Stimulated activated CD4-positive, alpha-beta T cell treated with anti-CD3 and anti-CD28 coated beads, Interleukin-4, amount 100 ng/mL, for 4 hours (primary cell): ENCODE results near the gene GRM4.
"Not testable (repeated sequence)": the region's sequence is repeated elsewhere in the genome, so short reads cannot be mapped to it uniquely, and the experiment has no call there.

Source experiments
- DNase-seq, 2 experiments: peaks; one replicate each; pipeline ENCODE4 v3.0.0-alpha.2; 2020

The GRM4 gene

DNA sequence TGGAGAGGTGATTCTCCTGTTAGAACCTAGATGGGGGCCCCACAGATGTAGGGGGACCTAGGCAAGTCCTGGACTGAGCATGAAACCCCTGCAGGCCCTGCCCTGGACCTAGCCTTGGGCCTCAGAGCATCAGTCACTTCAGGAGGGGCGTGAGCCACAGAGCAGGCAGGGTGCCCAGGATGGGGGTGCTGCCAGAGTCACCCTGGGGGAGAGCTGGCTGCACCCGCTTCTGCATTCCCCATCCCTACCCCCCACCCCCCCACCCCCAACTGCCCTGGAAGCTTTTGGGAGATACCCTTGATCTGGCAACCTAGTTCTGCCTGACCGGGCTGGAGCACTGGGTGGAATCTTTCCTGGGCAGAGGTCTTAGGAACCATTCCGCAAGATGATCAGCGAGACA, 125.6 kb downstream of the GRM4 start:
- no peak for DNase-seq

DNA sequence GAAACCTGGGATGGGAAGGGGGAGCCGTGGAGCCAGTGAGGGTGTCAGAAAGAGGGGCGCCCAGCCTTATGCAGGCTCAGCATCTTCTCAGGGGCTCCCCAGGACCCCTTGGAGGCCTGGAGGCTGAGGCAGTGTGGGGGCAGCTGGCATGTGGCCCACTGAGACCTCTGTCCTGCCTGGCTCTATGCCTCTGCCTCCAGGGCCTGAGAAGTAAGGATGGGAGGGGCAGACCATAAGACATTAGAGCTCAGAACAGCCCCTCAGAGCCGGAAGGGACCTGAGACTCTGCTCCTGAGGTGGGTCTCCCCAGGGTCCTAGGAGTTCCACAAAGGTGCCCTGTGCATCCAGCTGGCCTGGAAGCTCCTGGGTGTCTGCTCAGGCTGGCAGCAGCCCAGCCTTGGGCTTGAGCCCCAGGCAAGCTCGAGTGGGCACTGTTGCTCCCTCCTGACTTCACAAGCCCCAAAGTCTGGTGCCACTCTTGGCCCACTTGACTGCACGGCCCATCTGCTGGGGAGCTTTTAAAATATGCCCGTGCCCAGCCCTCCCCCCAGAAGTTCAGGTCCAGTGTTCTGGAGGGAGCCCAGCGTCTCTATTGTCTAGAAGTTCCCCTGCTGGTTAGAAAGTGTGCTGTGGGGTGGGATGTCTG, 126.8 kb downstream of the GRM4 start:
- DNase-seq: no peak

DNA sequence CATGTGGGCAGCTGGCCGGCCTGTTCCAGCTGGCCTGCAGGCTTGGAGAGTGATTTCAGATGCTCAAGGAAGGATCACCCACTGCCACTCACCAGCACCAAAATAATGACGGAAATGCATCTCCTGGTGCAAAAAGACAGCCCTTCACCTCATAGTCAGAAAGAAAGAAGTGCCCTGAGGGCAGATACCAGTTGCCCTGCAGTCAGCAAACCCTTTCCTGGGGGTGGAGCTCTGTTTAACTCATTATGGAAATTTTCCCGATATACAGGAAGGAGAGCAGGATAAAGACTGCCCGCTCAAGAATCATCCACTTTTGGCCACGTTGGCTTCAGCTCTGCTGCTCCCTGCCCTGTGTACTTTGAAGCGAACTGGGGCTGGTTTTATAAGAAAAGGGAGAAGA, 127.9 kb downstream of the GRM4 start:
- DNase-seq: no peak

DNA sequence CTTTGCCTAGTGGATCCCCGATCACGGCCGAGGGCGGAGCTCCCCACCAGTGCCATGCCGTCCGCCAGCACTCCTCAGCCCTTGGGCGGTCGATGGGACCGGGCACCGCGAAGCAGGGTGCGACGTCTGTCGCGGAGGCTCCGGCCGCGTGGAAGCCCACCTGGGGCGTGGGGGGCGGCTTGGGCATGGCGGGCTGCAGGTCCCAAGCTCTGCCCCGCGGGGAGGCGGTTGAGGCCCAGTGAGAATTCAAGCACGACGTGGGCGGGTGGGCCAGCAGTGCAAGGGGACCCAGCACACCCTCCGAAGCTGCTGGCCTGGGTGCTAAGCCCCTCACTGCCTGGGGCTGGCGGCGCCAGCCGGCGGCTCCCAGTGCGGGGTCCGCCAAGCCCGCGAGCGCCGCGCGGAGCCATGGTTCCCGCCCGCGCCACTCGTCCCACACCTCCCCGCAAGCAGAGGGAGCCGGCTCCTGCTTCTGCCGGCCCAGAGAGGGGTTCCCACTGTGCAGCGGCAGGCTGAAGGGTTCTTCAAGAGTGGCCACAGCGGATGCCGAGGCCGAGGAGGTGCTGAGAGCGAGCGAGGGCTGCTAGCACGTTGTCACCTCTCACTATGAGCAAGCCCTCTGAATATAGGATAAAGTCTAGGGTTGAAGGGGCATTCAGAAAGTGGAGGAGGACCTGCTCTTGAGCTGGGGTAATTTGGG, 128.6 kb downstream of the GRM4 start:
- DNase-seq: no peak

DNA sequence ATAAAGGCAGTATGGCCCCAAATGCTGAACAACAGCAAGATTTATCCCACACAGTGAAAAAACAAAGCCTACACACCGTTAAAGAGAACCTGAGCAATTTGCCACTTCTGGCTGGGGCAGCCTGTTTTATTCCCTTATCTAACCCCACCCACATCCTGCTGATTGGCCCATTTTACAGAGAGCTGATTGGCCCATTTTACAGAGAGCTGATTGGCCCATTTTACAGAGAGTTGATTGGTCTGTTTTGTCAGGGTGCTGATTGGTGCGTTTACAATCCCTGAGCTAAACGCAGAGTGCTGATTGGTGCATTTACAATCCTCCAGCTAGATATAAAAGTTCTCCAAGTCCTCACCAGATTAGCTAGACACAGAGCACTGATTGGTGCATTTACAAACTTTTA, 129.3 kb downstream of the GRM4 start:
- not testable (repeated sequence) for DNase-seq

DNA sequence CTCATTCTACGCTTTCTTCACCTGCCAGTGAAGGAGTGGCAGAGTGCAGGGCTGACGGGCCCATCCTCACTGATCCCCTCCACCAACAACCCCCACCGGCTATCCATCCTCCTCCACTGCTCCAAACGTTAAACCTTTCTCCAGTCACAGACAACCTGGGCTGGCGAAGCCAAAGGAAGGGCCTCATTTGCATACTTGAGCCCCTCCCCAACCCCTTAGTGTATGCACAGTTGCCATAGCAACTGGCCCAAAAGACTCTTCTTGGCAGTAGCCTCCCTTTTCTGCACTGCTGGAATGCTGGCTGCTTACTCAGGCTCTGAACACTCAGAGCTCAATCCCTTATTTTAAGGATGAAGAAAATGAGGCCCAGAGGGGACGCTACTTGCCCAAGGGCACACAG, 130.3 kb downstream of the GRM4 start:
- DNase-seq: no peak

DNA sequence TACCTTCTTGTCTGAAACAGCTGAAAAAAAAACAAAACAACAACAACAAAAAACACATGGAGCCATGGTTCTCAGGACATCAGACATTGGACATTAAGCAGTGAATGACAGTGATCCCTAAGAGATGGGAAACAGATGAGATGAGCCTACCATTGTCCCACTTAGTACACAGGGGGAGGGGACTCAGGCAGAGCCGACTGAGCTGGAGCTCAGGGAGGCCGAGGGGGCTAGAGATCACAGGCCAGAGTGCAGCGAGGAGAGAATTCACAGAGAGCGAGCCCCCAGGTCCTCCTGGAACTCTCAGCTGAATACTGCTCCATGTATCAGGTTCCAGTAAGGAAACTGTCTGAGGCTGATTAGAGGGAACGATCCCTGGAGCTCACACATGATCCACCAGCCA, 134.6 kb downstream of the GRM4 start:
- no peak for DNase-seq

DNA sequence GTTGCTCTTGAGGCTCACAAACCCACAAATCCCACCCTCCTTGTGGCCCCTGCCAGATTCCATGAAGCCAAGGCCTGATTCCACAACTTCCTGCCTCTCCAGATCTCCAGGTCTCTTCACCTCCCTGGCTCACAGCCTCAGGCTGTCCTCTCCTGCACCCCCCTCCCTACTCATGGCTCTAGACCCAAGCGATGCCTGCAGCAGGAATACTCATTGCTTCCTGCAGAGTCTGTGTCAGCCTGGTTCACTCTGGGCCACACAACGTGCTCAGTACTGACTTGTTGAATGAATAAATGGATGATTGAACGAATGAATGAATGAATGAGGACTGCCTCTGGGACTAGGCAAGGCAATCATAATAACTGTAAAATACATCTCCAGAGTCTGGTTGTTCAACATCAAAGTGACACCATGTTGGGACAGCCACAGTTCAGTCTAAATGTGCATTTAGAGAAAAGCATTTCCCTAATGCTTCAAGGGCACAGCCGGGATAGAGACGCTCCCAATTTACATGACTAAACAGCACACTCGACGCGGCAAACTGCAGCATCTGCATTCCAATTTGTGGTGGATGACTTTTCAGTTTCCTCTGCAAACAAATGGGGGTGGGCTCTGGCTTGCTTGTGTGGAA, 139.9 kb downstream of the GRM4 start:
- no peak for DNase-seq

DNA sequence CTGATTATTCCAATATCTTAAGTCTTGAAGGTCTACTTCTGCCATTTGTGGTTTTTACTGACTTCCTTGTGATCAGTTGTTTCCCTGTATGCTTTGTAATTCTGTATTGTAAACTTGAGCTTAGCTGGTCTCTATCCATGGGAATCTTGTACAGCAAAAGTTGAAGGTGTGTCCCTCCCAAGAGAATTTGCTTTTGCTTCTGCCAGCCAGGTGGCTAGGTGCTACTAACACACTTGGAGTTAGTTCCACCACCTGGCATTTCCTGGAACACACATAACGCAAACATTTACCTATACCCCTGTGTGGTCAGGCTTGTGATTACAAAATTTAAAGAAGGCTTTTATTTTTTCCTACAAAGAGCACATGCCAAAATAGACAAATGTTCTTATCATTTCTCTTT, 141.2 kb downstream of the GRM4 start:
- DNase-seq: no peak

DNA sequence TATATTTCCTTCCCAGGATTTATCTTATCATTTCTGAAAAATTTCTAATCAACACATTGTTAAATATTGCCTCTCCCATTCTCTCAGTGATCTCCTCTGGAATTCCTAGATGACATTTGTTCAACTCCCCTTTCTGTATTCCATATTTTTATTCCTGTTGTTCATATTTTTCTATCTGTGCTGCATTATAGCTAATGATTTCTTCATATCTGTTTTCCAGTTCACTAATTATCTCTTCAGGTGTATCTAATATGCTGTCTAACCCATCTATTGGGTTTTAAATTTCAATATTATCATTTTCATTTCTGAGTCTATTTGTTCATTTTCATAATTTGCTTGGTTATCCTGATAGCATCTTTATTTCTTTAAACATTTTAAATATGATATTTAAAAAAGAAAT, 141.9 kb downstream of the GRM4 start:
- DNase-seq: no peak

DNA sequence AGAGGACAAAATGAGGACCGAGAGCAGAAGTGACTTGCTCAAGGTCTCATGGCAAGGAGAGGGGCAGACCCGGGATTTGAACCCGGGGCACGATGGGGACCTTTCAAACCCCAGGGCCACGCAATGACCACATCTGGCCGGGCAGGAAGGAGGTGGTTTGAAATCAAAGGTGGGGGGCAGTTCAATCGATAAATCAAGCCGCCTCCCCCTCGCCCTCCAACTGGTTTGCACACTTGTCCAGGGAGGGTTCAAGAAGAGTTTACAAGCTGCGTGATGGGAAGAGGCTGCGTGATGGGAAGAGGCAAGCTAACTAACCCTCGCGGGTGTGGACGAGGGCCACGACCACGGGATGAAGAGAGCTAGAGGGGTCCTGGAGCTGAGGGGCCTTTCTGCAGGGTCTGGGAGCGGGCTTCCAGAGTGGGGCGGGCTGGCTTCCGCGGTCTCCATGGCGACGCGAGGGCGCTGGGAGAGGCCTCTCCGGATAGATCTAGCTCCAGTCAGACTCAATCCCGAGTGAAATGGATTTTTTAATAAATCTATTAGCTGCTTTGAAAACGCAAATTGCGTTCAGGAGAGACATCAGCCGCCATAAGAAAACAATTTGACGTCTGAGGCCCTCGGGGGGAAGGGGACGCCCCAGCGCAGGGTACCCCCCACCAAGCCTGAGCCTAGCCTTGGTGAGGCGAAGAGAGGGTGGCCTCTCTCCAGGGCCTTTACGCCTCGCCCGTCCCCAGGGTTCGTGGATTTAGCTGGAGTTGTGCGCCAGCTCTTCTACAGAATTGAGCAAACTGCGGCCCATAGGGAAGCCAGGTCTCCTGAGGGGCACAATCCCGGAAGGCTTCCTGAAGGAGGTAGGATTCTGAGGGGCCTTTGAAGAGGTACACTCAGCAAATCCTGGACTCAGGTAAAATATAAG, 143.9 kb downstream of the GRM4 start:
- no peak for DNase-seq

DNA sequence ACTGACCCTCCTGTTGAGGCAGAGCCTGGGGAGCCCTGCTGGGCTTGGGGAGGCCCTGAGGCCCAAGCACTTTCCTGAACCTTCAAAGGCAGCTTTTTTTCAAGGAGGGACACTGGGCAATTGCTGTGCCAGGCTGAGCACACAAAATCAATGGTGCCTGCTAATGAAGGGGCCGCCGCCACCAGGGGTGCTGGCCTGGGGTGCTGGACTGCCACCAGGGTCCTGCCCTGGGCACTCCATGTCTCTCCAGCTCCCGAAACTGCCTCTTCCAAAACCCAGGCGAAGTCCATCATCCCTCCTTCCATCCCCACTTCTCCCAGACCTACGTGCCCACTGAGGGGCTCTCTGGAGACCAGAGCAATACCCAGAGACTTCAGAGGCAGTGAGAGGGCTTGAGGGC, 145.6 kb downstream of the GRM4 start:
- no peak for DNase-seq

DNA sequence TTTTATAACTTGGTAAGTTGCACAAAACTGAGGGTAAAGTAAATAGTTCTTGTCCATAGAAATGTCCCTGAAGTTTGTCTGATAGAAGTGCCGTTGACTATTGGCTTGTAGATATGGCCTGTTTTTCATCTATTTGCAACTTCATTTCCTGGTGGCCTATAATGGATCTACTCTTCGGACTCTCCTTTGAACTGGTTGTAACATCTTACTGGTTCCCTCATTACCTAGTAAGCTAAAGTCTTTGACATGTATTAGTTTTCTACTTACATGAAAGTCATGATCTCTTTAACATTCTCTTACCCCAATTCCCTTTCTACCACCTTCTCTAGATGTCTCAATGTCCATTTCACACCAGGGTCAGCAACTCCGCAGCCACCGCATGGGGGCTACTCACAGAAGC, 146.3 kb downstream of the GRM4 start:
- no peak for DNase-seq

DNA sequence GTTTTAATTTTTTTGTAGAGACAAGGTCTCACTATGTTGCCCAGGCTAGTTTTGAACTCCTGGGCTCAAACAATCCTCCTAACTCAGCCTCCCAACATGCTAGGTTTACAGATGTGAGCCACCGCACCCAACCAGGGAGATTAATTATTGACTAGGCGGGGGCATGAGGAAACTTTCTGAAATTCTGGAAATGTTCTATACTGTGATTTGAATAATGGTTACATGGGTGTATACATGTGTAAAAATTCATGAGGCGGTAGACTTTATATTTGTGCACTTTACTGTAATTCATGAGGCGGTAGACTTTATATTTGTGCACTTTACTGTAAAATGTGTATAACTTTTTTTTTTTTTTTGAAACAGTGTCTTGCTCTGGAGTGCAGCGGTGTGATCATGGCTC, 147.2 kb downstream of the GRM4 start:
- no peak for DNase-seq

DNA sequence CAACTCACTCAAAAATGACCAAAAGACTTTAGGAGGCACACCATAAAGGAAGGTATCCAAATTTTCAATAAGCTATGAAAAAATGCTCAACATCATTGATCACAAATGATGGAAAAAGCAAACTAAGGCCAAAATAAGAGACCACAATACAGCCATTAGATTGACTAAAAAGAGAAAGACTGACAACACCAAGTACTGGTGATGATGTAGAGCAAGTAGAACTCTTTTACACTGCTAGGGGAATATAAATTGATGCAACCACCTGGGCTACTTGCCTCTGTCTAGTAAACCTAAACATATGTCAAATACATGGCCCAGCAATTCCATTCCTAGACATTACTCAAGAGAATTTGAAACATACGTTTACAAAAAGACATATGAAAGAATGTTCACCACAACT, 148.6 kb downstream of the GRM4 start:
- DNase-seq: no peak

DNA sequence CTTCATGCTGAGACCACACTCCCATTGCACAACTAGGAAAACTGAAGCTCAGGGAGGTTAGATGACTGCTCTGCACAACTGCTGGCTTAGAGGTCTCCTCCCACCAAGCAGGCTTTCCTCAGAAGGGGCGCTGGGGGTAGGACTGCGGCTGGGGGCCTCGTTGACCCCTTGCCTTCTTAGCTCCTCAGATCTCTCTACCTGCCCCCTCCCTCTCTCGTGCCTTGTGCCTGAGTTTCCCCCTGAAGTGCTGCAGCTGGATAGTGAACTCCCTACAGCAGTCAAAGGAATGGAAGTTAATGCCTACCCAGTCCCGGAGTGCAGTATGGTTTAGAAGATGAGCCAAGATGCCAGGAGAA, 149.8 kb downstream of the GRM4 start:
- DNase-seq: no peak

DNA sequence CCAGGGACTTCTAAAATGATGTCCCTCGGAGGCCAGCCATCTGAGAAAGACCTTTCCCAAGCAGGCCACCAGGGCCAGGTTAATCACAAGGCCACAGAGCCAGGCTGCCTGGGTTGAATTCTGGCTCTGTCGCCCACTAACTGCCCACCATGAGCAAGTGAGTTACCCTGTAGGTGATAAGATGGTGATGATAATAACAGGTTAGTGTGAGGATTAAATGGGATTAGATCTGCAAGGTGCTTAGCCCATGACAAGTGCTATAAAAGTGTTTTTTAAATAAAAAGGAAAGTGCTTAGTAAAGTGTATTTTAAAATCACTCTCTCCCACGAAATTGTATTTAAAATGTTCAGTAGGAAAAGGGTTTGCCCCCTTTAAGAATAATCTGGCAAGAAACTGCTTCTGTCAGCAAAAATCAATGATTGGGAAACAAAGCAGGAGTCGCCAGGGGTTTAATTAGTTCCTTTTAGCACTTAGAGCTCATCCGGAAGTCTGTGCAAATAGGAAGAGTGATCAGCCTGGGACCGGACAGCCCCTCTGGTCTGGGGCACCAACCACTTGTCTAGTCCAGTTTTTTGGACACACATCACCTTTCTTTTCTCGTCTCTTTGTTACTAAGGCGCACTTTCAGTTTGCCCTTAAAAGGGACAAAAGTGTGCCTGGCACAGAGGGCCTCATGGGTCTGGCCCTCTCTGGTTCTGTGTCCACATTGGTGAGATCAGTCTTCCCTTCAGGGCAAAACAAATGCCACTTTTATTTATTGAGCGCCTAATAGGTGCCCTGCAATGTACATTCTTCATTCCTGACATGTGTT, 150.4 kb downstream of the GRM4 start:
- DNase-seq: no peak

DNA sequence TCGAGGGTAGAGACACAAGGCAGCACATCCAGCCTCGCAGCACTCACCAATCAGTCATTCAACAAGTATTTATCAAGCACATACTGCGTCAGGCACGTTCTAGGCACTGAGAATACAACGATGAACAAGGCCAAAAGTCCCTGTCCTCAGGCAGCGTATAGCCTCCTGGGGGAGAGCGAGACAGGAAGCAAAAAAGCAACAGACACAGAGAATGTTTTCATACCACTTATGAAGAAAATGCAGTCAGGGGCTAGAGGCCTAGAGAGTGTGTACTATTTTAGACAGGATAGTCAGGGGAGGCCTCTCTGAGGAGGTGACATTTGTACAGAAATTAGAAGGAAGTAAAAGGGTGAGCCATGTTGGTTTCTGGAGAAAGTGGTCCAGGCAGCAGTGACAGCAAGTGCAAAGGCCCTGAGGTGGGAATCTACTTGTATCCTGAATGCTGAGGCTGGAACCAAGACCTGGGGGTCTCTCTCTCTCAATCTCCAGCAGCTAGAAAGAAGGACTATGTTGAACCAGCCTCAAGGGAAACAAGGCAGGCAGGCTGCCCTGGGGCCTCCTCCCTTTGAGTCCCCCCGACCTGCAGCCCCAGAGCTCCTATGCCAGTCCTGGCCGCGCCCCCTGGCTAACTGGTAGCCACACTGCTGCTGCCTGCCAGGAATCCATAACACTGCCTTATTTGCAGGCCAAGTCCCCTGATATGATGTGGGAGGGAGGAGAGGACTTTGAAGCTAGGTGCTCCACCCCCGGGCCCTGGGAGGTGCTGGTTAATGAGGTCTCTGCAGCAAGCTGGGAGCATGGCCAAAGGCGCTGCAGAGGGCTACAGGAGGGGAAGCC, 151.2 kb downstream of the GRM4 start:
- no peak for DNase-seq

DNA sequence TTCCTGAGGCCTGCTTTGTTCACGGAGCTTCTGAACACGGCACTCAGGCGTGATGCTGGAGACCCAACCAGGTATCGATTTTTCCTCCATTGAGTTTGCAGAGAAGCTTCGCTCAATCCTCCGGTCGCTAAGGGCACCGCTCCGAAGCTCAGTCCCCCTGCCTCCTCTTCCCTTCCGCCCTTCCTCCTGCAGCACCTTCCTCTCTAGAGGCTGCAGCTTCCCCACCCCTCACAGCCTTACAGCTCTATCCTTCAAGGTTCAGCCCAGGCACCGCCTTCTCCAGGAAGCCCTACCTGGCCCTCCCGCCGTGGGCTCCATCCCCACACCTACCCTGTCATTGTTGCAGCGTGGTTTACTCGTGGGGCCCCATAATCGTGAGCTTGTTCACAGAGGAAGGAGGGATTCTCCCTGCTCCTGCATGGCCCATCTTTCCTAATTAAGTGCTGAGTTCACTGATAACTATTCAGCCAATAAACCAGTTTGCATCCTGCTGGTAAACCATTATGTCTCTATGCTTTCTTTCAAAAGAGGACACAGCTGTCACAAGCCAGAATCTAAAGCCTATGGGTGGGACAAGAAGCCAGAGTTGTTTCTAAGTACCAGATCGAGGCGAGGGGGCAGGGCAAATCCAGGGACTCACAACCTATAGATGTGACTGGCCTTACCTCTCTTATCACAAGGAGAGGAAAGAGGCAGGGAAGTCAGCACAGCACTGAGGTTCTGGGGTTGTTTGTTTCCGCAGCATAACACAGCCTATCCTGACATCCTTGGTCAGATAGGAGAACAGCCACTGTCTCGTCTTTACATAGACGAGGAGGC, 152.0 kb downstream of the GRM4 start:
- DNase-seq: no peak

DNA sequence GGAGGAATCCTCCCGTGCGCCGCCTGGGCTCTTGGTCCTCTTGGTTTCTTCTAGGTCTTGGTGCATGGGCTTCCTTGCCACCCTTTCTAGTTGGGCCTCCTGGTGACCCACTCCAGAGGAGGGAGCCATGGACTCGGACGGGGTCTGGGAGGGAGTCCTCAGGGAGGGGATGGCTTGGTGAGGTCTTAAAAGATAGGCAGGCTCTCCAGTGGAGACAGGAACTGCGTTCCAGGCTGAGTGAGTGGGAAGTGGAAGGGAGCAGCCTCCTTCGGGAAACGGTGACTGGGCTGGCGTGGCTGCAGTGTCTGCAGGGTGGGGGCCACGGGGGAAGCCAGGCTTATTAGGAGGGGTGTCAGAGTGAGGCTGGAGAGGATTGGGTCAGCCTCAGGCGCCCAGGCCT, 152.8 kb downstream of the GRM4 start:
- no peak for DNase-seq

DNA sequence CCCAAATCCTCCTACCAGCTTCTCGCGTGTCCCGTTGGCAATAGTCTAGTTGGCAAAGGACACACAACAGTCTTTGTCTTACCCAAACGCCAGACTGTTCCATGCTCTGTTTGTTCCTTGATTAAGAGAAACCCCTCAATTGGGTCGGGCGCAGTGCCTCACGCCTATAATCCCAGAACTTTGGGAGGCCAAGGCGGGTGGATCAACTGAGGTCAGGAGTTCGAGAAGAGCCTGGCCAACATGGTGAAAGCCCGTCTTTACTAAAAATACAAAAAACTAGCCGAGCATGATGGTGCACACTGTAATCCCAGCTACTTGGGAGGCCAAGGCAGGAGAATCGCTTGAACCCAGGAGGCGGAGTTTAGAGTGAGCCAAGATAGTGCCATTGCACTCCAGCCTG, 153.7 kb downstream of the GRM4 start:
- no peak for DNase-seq
